ENCODE data around the gene ZMIZ2. TPM values are rescaled to one million over a fixed set of nuclear protein-coding genes. Genes with fewer than 3 reads are reported as not detected.
A peak's percentile ranks its signal among the peaks of the same experiment; 100 is the strongest.

The ZMIZ2 gene
- total and polyA plus RNA-seq, 2 donors (not counting 1 experiment from before 2014, with no cell fraction given), result 254 to 442 TPM

DNA sequence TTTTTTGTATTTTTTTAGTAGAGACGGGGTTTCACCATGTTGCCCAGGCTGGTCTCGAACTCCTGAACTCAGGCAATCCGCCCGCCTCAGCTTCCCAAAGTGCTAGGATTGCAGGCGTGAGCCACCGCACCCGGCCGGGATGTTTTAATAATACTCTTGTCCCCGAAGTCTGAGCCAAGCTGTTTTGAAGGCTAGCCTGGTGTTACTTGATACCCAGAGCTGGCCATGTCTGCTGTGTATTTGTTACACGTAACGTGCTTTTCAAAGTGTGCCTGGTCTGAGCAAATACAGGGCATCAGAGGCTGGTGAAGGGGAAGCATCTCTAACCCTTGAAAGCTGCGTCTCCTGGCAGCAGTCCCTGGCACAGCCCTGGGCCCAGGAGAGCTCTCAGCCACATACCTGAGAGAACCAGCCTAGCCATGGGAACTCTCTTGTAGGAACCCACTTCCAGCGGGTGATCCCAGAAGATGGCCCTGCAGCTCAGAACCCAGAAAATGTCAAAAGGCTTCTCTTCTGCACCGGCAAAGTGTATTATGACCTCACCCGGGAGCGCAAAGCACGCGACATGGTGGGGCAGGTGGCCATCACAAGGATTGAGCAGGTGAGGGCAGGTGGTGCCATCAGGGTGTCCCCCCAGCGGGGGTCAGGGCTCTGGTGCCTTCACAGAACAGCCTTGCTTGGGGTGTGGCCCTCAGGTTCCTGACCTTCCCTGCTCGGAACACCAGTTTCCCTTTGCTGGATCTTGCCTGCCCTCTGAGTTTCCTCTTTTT lies 41.7 kb upstream of the ZMIZ2 start:
- H3K4me3 Mint-ChIP-seq, result no peak overlapping the region
- Histone ChIP-seq H2AFZ (ENCODE audit: insufficient read depth, low read depth, low read length, poor library complexity, severe bottlenecking) (no peak overlapping the region), H3K4me1 (ENCODE audit: control insufficient read depth in 2 of 2, insufficient read depth in 2 of 2, low read length in 2 of 2) (no peaks in the 10 kb centered on the region), H3K4me3 (ENCODE audit: control extremely low read depth in 1 of 5, extremely low read depth in 1 of 5, insufficient read depth in 1 of 5, low read depth in 2 of 5, low read length in 4 of 5) (no peak overlapping the region), H3K9ac (ENCODE audit: low read length) (no peak overlapping the region), H4K20me1 (ENCODE audit: control insufficient read depth, insufficient read depth, low read length, poor library complexity, severe bottlenecking) (no peaks in the 10 kb centered on the region), H3K9me3 (ENCODE audit: control extremely low read depth in 1 of 3, control insufficient read depth in 2 of 3, insufficient read depth in 1 of 3, low read length in 2 of 3) (no peaks in the 10 kb centered on the region), H3K4me2 (replicated peaks; ENCODE audit: low read depth, low read length, poor library complexity, severe bottlenecking) (no peak overlapping the region), H3K79me2 (ENCODE audit: control insufficient read depth, insufficient read depth, low read length) (no peaks in the 10 kb centered on the region), H3K27me3 (replicated peaks in 1 of 4; ENCODE audit: control extremely low read depth in 1 of 4, control insufficient read depth in 3 of 4, insufficient read depth in 4 of 4, low read length in 3 of 4) (no peaks in the 10 kb centered on the region), H3K27ac (ENCODE audit: low read length in 2 of 2) (no peak overlapping the region), H3K36me3 (replicated peaks in 1 of 2; ENCODE audit: control extremely low read depth in 1 of 2, control insufficient read depth in 1 of 2, extremely low read depth in 1 of 2, insufficient read depth in 2 of 2, low read length in 1 of 2) (peaks cover 0 to 28% of the 10 kb centered on the region in 2 experiments)
- no peaks in the 10 kb centered on the region for H3K27me3 Mint-ChIP-seq
- WGBS (ENCODE audit: insufficient coverage), result 96% methylated on average over 19 of the region's 20 CpGs
- TF ChIP-seq EZH2 (IDR thresholded peaks at IDR 0.05; ENCODE audit: borderline replicate concordance, insufficient read depth, low read depth, low read length, poor library complexity, severe bottlenecking) (no peak), CTCF (IDR thresholded peaks at IDR 0.05) (no peak)
- H3K4me1 Mint-ChIP-seq, result no peaks in the 10 kb centered on the region
- CTCF ChIA-PET, result interaction anchor here (1.1 kb wide), 1 partner anchor 61 kb away, joined by 4 read pairs; no protein-coding TSS in a partner anchor
- H3K9me3 Mint-ChIP-seq (ENCODE audit: insufficient read depth), result no peaks in the 10 kb centered on the region
- intact Hi-C loops (cut with micrococcal nuclease), result no loop called here
- H3K27ac Mint-ChIP-seq, result peak overlapping the region; percentile 41
- DNase-seq (no peak), ATAC-seq (ENCODE audit: low read depth) (no peak)
- POLR2A ChIA-PET, result no interaction called here

GRCh38 chr7:44707558-44708230 lies 41.0 kb upstream of the ZMIZ2 start:
- no peak for DNase-seq
- CTCF ChIA-PET, result no interaction called here
- intact Hi-C loops (cut with micrococcal nuclease), result no loop called here

More at GRCh38 chr7:44707558-44708230, 41.0 kb upstream of the ZMIZ2 start:
- no peak overlapping the region for H3K4me2 ChIP-seq (replicated peaks; ENCODE audit: low read depth, low read length, poor library complexity, severe bottlenecking)
- no peak for ATAC-seq (ENCODE audit: low read depth)
- Mint-ChIP-seq H3K4me1 (no peaks in the 10 kb centered on the region), H3K4me3 (no peak overlapping the region), H3K9me3 (ENCODE audit: insufficient read depth) (no peaks in the 10 kb centered on the region), H3K27me3 (no peaks in the 10 kb centered on the region), H3K27ac (peak overlapping the region; percentile 41)
- POLR2A ChIA-PET, result no interaction called here
- no peak overlapping the region for H3K4me3 ChIP-seq (ENCODE audit: control extremely low read depth in 1 of 5, extremely low read depth in 1 of 5, insufficient read depth in 1 of 5, low read depth in 2 of 5, low read length in 4 of 5)
- no peak overlapping the region for H2AFZ ChIP-seq (ENCODE audit: insufficient read depth, low read depth, low read length, poor library complexity, severe bottlenecking)
- no peak overlapping the region for H3K27ac ChIP-seq (ENCODE audit: low read length in 2 of 2)
- no peaks in the 10 kb centered on the region for H3K79me2 ChIP-seq (ENCODE audit: control insufficient read depth, insufficient read depth, low read length)
- H3K4me1 ChIP-seq (ENCODE audit: control insufficient read depth in 2 of 2, insufficient read depth in 2 of 2, low read length in 2 of 2), result no peaks in the 10 kb centered on the region
- H3K27me3 ChIP-seq (replicated peaks in 1 of 4; ENCODE audit: control extremely low read depth in 1 of 4, control insufficient read depth in 3 of 4, insufficient read depth in 4 of 4, low read length in 3 of 4), result no peaks in the 10 kb centered on the region
- H3K36me3 ChIP-seq (replicated peaks in 1 of 2; ENCODE audit: control extremely low read depth in 1 of 2, control insufficient read depth in 1 of 2, extremely low read depth in 1 of 2, insufficient read depth in 2 of 2, low read length in 1 of 2), result peaks cover 0 to 26% of the 10 kb centered on the region in 2 experiments
- 98% methylated on average over 20 of the region's 21 CpGs for WGBS (ENCODE audit: insufficient coverage)
- H3K9ac ChIP-seq (ENCODE audit: low read length), result no peak overlapping the region
- TF ChIP-seq CTCF (IDR thresholded peaks at IDR 0.05) (no peak), EZH2 (IDR thresholded peaks at IDR 0.05; ENCODE audit: borderline replicate concordance, insufficient read depth, low read depth, low read length, poor library complexity, severe bottlenecking) (no peak)
- no peaks in the 10 kb centered on the region for H4K20me1 ChIP-seq (ENCODE audit: control insufficient read depth, insufficient read depth, low read length, poor library complexity, severe bottlenecking)
- no peaks in the 10 kb centered on the region for H3K9me3 ChIP-seq (ENCODE audit: control extremely low read depth in 1 of 3, control insufficient read depth in 2 of 3, insufficient read depth in 1 of 3, low read length in 2 of 3)
